NCI-H460 (cell line): ENCODE results near the gene TTC27. TPM values are rescaled to one million over a fixed set of nuclear protein-coding genes. Genes with fewer than 3 reads are reported as not detected.
"Not testable (repeated sequence)": the region's sequence is repeated elsewhere in the genome, so short reads cannot be mapped to it uniquely, and the experiment has no call there.

Experiments
- DNase-seq: peaks from one replicate; pipeline ENCODE4 v3.0.0-alpha.2; 2016; ENCODE audit warnings: low read depth; ENCODE audit errors: extremely low read depth
- total RNA-seq: library from RNA; depleted of rRNA; stranded (reverse); fragments of >200 nt; shearing (Covaris generic); gene quantifications from 2 replicates; pipeline ENCODE4 v1.2.3, GENCODE V29; 2014

TTC27 gene
- total RNA-seq, 1 experiment from 2014 or later = 39.1 TPM

- no peak for DNase-seq
These were observed 123.0 kb downstream of the TTC27 start for GRCh38 chr2:32750880-32751279.

- DNase-seq = no peak
These were observed 124.4 kb downstream of the TTC27 start for GRCh38 chr2:32752205-32752604.

GRCh38 chr2:32752952-32753351 lies 125.1 kb downstream of the TTC27 start:
- no peak for DNase-seq

GRCh38 chr2:32754676-32755075 lies 126.8 kb downstream of the TTC27 start:
- not testable (repeated sequence) for DNase-seq

- no peak for DNase-seq
These were observed 127.8 kb downstream of the TTC27 start for GRCh38 chr2:32755666-32756065.

GRCh38 chr2:32756074-32756727 lies 128.4 kb downstream of the TTC27 start:
- no peak for DNase-seq

GRCh38 chr2:32758232-32758631 lies 130.4 kb downstream of the TTC27 start:
- DNase-seq = no peak

GRCh38 chr2:32760628-32761027 lies 132.8 kb downstream of the TTC27 start:
- DNase-seq = no peak

- no peak for DNase-seq
These were observed 140.7 kb downstream of the TTC27 start for GRCh38 chr2:32768387-32769174.

- no peak for DNase-seq
These were observed 142.5 kb downstream of the TTC27 start for GRCh38 chr2:32770360-32770759.

- peak; percentile 29 for DNase-seq
These were observed 145.0 kb downstream of the TTC27 start for GRCh38 chr2:32772638-32773447.

- DNase-seq = no peak
These were observed 145.6 kb downstream of the TTC27 start for GRCh38 chr2:32773448-32773808.

- DNase-seq = no peak
These were observed 148.1 kb downstream of the TTC27 start for GRCh38 chr2:32775954-32776353.

GRCh38 chr2:32777714-32778113 lies 149.9 kb downstream of the TTC27 start:
- no peak for DNase-seq

- DNase-seq = no peak
These were observed 153.1 kb downstream of the TTC27 start for GRCh38 chr2:32780961-32781360.

- DNase-seq = no peak
These were observed 155.6 kb downstream of the TTC27 start for GRCh38 chr2:32783469-32783868.

GRCh38 chr2:32783933-32784332 lies 156.1 kb downstream of the TTC27 start:
- no peak for DNase-seq

GRCh38 chr2:32787207-32787606 lies 159.4 kb downstream of the TTC27 start:
- DNase-seq = no peak

- no peak for DNase-seq
These were observed 160.3 kb downstream of the TTC27 start for GRCh38 chr2:32788114-32788513.

- DNase-seq = no peak
These were observed 164.6 kb downstream of the TTC27 start for GRCh38 chr2:32792416-32792815.

GRCh38 chr2:32798829-32799228 lies 171.0 kb downstream of the TTC27 start:
- no peak for DNase-seq
